HepG2 (cell line): ENCODE data around the gene LYPLA2. TPM values are rescaled to one million over a fixed set of nuclear protein-coding genes. Genes with fewer than 3 reads are reported as not detected.

Source experiments
- EP300 ChIP-seq, 3 experiments: sonication (generic) in 1 of 3; formaldehyde crosslinking in 1 of 3; IDR thresholded peaks; 2 replicates each; pipeline versions ENCODE4 v1.5.1 to v1.6.1; 2011 to 2020; ENCODE audit warnings: low read depth in 2 of 3, low read length in 2 of 3, borderline replicate concordance in 1 of 3, improper control_type of control experiment in 1 of 3, mild to moderate bottlenecking in 1 of 3, missing genetic modification reagents in 1 of 3, moderate library complexity in 1 of 3
- FOXA1 ChIP-seq, 2 experiments: fragments of 450-650 bp in 1 of 2; sonication (generic) in 1 of 2; formaldehyde crosslinking in 1 of 2; IDR thresholded peaks; 2 replicates each; pipeline versions ENCODE4 v1.4.0 to v1.6.1; 2016 to 2020; ENCODE audit warnings: missing genetic modification reagents in 1 of 2
- HDAC6 ChIP-seq: fragments of 200-600 bp; sonication (generic); IDR thresholded peaks from 2 replicates; pipeline ENCODE4 v1.7.0; 2017; ENCODE audit warnings: mild to moderate bottlenecking, antibody characterized with exemption, low read length, low read depth
- HMGA1 ChIP-seq: sonication (generic); formaldehyde crosslinking; conservative IDR thresholded peaks from 2 replicates; pipeline ENCODE4 v1.4.0; 2020; ENCODE audit warnings: missing genetic modification reagents
- MIXL1 ChIP-seq: IDR thresholded peaks from 2 replicates; pipeline ENCODE4 v1.6.1; 2016
- ONECUT2 ChIP-seq: sonication (generic); formaldehyde crosslinking; IDR thresholded peaks from 2 replicates; pipeline ENCODE4 v1.4.0; 2020; ENCODE audit warnings: missing genetic modification reagents
- ZNF101 ChIP-seq: sonication (generic); formaldehyde crosslinking; IDR thresholded peaks from 2 replicates; pipeline ENCODE4 v1.4.0; 2020; ENCODE audit warnings: mild to moderate bottlenecking, low read depth, missing genetic modification reagents, borderline replicate concordance
- ZNF136 ChIP-seq: sonication (generic); formaldehyde crosslinking; IDR thresholded peaks from 2 replicates; pipeline ENCODE4 v1.8.1; 2022; ENCODE audit warnings: low read depth, mild to moderate bottlenecking, moderate library complexity, missing genetic modification reagents
- ZSCAN21 ChIP-seq: sonication (generic); formaldehyde crosslinking; IDR thresholded peaks from 2 replicates; pipeline ENCODE4 v1.8.0; 2022; ENCODE audit warnings: mild to moderate bottlenecking, missing genetic modification reagents, moderate library complexity, borderline replicate concordance
- ZSCAN25 ChIP-seq: sonication (generic); formaldehyde crosslinking; IDR thresholded peaks from 2 replicates; pipeline ENCODE4 v1.8.0; 2022; ENCODE audit warnings: mild to moderate bottlenecking, missing genetic modification reagents
- polyA plus RNA-seq, 8 experiments: library from polyadenylated mRNA; depleted of rRNA in 3 of 8; stranded (reverse) in 7 of 8; unstranded in 1 of 8; fragments of >200 nt; fragmentation: Illumina TruSeq in 4 of 8; extraction: Trizol in 4 of 8; gene quantifications; 2 replicates each; pipeline versions ENCODE4 v1.2.1 to v1.2.3, GENCODE V29; 2011 to 2016; ENCODE audit warnings: low read depth in 4 of 8, missing spikeins in 1 of 8, mixed read lengths in 1 of 8; ENCODE audit not compliant: insufficient read depth in 1 of 8
- total RNA-seq, 5 experiments: library from RNA; depleted of rRNA; stranded (reverse); fragments of >200 nt; fragmentation: Illumina TruSeq; extraction: Trizol; gene quantifications; 2 replicates each; pipeline ENCODE4 v1.2.3, GENCODE V29; 2016; ENCODE audit warnings: low read depth in 1 of 5
- TF ChIP-seq, protein P1 (sequence below): sonication (generic); formaldehyde crosslinking; IDR thresholded peaks from 2 replicates; pipeline ENCODE4 v1.8.1; 2023; ENCODE audit warnings: missing genetic modification reagents, mild to moderate bottlenecking, borderline replicate concordance
- TF ChIP-seq, protein P2 (sequence below): sonication (generic); formaldehyde crosslinking; IDR thresholded peaks from 2 replicates; pipeline ENCODE4 v1.4.0; 2020; ENCODE audit warnings: missing genetic modification reagents
- TF ChIP-seq, protein P3 (sequence below): sonication (generic); formaldehyde crosslinking; IDR thresholded peaks from 2 replicates; pipeline ENCODE4 v1.4.0; 2020; ENCODE audit warnings: low read depth, mild to moderate bottlenecking, missing genetic modification reagents
- TF ChIP-seq, protein P4 (sequence below): sonication (generic); formaldehyde crosslinking; IDR thresholded peaks from 2 replicates; pipeline ENCODE4 v1.5.0; 2020; ENCODE audit warnings: mild to moderate bottlenecking, missing genetic modification reagents

The LYPLA2 gene
- total and polyA plus RNA-seq, 2 of the 13 experiments (the other 11 are each of a cell fraction or from before 2014, with no cell fraction given) = 72.1 to 73.2 TPM

DNA sequence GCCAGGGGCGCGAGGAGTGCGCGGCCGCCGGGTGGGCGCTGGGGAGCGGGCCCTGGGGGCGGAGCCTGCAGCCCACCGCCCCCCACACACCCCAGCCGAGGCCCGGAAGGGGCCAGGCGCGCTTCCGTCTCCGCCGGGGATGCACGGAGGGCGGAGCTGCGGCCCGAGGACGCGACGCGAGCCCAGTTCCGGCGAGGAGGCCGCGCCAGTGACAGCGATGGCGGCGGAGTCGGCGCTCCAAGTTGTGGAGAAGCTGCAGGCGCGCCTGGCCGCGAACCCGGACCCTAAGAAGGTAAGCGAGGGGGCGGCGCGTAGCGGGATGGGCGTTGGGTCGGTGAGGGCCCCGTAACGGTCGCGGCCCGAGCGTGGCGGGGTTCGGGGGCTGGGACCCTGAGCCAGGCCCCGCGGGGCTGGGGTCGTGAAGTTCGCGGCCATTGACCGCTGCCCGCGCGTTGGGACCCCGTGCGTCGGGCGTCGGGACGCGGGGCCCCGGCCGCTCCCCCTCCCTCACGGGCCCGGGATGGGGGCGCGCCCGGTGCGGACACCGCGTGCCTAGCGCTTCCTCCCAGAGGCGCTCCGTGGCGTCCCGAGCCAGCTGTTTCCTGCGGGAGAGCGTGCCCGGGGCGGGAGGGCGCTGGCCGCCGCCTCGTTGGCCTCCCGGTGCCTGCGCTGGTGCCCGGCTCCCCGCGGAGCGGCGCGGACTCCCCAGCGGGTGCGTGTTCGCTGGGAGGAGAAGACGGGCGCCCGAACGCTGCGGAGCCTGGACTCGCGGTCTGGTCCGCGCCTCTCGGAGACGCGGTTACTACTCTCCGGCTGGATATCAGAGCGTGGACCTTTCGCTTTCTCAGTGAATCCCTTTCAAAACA is 47.4 kb upstream of the LYPLA2 start, which contains the start of gene ELOA (continued):
- TF ChIP-seq MIXL1 (CRISPR knock-in tag) (peak; percentile 15; the same call in 1 of the 2 replicates), EP300 (IDR thresholded peaks at IDR 0.05; ENCODE audit: low read depth in 2 of 2, low read length in 2 of 2) (no peak), EP300 (CRISPR knock-in tag; IDR thresholded peaks at IDR 0.05; ENCODE audit: borderline replicate concordance) (0 out of 2 replicates have a peak, but pooled peaks have one; percentile 22), HDAC6 (no peak), FOXA1 (IDR thresholded peaks at IDR 0.05) (no peak), FOXA1 (CRISPR knock-in tag; IDR thresholded peaks at IDR 0.05) (peak; percentile 27; the same call in 1 of the 2 replicates), ZNF101 (CRISPR knock-in tag) (no peak), ZNF136 (CRISPR knock-in tag) (no peak), HMGA1 (CRISPR knock-in tag) (no peak), ZSCAN21 (CRISPR knock-in tag) (0 out of 2 replicates have a peak, but pooled peaks have one; percentile 66), ONECUT2 (CRISPR knock-in tag) (no peak), ZSCAN25 (CRISPR knock-in tag) (no peak)
- TF ChIP-seq, protein P1, sequence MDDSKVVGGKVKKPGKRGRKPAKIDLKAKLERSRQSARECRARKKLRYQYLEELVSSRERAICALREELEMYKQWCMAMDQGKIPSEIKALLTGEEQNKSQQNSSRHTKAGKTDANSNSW (CRISPR knock-in tag) = no peak; the same call in 1 of the 2 replicates
- TF ChIP-seq, protein P2, sequence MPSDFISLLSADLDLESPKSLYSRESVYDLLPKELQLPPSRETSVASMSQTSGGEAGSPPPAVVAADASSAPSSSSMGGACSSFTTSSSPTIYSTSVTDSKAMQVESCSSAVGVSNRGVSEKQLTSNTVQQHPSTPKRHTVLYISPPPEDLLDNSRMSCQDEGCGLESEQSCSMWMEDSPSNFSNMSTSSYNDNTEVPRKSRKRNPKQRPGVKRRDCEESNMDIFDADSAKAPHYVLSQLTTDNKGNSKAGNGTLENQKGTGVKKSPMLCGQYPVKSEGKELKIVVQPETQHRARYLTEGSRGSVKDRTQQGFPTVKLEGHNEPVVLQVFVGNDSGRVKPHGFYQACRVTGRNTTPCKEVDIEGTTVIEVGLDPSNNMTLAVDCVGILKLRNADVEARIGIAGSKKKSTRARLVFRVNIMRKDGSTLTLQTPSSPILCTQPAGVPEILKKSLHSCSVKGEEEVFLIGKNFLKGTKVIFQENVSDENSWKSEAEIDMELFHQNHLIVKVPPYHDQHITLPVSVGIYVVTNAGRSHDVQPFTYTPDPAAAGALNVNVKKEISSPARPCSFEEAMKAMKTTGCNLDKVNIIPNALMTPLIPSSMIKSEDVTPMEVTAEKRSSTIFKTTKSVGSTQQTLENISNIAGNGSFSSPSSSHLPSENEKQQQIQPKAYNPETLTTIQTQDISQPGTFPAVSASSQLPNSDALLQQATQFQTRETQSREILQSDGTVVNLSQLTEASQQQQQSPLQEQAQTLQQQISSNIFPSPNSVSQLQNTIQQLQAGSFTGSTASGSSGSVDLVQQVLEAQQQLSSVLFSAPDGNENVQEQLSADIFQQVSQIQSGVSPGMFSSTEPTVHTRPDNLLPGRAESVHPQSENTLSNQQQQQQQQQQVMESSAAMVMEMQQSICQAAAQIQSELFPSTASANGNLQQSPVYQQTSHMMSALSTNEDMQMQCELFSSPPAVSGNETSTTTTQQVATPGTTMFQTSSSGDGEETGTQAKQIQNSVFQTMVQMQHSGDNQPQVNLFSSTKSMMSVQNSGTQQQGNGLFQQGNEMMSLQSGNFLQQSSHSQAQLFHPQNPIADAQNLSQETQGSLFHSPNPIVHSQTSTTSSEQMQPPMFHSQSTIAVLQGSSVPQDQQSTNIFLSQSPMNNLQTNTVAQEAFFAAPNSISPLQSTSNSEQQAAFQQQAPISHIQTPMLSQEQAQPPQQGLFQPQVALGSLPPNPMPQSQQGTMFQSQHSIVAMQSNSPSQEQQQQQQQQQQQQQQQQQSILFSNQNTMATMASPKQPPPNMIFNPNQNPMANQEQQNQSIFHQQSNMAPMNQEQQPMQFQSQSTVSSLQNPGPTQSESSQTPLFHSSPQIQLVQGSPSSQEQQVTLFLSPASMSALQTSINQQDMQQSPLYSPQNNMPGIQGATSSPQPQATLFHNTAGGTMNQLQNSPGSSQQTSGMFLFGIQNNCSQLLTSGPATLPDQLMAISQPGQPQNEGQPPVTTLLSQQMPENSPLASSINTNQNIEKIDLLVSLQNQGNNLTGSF (CRISPR knock-in tag) = no peak
- TF ChIP-seq, protein P3, sequence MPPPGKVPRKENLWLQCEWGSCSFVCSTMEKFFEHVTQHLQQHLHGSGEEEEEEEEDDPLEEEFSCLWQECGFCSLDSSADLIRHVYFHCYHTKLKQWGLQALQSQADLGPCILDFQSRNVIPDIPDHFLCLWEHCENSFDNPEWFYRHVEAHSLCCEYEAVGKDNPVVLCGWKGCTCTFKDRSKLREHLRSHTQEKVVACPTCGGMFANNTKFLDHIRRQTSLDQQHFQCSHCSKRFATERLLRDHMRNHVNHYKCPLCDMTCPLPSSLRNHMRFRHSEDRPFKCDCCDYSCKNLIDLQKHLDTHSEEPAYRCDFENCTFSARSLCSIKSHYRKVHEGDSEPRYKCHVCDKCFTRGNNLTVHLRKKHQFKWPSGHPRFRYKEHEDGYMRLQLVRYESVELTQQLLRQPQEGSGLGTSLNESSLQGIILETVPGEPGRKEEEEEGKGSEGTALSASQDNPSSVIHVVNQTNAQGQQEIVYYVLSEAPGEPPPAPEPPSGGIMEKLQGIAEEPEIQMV = 0 out of 2 replicates have a peak, but pooled peaks have one; percentile 11
- TF ChIP-seq, protein P4, sequence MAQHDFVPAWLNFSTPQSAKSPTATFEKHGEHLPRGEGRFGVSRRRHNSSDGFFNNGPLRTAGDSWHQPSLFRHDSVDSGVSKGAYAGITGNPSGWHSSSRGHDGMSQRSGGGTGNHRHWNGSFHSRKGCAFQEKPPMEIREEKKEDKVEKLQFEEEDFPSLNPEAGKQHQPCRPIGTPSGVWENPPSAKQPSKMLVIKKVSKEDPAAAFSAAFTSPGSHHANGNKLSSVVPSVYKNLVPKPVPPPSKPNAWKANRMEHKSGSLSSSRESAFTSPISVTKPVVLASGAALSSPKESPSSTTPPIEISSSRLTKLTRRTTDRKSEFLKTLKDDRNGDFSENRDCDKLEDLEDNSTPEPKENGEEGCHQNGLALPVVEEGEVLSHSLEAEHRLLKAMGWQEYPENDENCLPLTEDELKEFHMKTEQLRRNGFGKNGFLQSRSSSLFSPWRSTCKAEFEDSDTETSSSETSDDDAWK (CRISPR knock-in tag) = no peak
